CD4-positive, alpha-beta T cell treated with Interleukin-15 for 4 hours (primary cell): ENCODE data around the gene CACNA2D4.

Experiments
- DNase-seq: peaks from one replicate; pipeline ENCODE4 v3.0.0-alpha.2; 2020; ENCODE audit warnings: low spot score

CACNA2D4 gene

DNA sequence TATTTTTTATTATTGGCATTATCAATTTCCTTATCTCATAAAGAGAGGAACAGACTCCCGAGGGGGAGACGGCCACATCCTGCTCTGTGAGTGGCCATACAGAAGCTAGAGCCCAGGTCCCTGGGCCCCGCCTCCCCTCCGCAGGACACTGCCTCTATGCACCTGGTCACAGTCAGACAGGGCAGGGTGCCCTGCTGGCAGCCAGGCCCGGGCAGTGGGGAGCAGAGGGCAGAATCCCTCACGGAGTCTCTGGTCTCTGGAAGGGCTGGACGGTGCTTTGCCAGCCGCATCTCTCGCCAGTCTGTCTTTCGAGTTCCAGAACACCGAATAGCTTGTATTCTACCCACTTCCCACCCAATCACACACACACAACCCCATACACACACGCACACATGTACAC lies 16.4 kb upstream of the CACNA2D4 start:
- no peak for DNase-seq

DNA sequence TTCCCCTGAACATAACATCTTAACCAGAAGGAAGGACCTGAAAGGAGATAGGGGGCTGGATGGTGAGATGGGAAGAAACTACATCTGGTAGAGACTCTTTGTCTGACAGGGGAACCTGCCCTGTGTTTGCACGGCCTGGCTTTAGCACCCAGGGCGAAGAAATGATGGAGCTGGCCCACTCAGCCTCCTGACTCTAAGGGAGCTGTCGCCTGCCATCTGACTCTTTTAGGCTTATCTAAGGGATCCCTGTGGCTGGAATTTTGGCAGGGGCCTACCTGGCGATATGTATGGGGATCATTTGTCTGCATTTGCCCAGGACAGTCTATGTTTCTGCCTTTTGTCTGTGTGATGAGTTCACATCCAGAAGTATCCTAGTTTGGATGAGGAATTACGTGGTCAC lies 15.6 kb upstream of the CACNA2D4 start:
- no peak for DNase-seq

DNA sequence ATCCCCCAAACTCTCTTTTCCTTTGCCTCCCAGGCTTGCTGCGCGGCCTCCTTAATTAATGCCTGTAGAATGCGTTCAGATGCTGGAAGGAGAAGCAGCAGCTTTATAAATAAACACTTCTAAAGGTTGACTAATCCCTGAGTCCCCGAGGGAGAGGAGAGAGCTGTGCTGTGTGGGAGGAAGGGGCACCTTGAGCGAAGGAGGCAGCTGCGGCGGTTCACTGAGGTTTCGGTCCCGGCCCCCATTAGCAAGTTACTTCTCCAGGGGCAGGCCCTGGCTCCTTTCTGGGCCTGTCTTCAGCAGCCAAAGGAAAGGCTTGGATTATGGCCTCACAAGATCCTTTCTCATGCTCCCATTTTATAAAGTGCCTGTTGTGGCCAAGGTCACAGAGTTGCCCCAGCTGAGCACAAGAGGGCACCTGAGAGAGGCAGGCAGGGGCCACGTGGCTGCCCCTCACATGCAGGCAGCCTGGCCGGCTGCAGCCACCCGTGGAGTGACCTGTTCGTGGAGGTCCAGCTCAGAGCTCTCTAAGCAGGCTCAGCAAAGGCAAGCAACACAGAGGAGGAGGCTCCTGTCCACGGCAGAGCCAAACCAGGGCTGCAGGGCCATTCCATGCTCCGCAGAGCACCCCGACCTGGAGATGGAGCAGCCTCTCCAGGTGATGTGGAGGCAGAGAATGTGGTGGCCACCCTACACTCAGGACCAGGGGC lies 15.0 kb upstream of the CACNA2D4 start:
- DNase-seq: no peak

DNA sequence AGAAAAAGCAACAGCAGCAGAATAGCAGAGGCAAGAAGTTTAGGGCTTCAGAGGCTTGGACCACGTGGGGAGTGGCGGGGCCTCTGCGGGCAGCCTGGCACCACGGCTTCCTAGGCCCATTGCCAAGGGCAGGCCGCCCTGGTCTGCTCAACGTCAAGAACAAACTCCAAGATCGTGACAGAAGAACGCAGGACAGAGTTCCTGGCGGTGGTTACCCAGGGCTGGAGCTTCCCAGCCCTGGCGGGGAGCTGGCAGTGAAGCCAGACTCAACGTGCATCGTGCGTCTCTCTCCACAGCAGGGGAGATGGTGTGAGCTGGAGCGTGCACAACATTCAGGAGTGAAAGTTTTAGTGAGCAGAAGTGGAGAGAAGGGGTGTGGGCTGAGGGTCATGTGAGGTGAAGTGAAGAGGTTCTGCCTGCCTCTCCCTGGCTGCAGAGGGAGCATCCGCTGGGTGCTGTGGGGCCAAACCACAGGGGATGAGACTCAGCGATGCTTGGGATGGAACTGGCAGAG lies 13.9 kb upstream of the CACNA2D4 start:
- no peak for DNase-seq

DNA sequence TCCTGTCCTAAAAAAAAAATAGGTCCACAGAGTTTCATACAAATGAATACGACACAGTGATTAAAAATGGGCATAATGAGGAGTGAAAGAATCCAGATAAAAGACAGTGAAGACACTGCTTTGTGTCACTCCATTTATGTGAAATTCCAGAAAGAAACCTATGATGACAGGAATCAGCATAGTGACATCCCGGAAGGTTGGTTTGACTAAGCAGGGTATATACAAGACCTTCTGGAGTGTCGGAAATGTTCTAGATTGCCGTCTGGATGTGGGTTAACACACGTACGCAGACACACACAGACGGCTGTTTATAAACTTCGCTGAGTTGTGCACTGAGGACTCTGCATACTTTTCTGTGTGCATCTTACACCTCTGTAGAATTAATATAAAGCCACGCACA lies 13.2 kb upstream of the CACNA2D4 start:
- DNase-seq: no peak

DNA sequence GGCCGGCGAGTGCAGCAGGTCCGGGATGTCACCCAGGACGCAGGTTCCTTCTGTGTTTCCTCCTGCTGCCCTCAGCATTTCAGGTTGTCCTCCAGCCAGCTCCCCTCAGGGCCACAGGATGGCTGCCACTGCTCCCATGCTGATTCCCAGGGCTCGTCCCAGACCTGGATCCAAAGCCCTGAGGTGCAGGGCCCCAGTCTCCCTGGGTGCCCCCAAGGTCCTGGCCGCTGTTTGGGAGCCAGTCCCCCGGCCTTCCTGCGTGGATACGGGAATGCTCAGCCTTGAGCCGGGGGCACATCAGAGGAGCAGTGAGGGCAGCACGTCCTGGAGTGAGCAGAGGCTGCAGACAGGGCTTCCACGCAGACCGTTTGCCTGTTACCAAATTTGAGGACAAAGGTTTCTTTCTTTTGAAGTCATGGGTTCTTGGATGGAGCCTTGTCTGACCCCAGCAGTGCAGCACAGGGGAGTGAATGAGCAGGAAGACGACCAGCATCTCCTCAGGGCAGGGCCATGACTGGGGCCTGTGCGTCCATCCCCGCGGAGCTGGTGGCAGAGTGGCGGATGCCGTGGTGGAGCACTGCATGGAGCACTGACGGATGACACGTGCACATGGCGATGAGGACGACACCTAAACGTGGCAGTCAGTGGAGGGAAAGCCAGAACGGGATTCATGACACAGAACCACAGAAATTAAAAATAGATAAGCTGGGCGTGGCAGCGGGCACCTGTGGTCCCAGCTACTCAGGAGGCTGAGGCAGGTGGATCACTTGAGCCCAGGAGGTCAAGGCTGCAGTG lies 12.5 kb upstream of the CACNA2D4 start:
- DNase-seq: no peak

DNA sequence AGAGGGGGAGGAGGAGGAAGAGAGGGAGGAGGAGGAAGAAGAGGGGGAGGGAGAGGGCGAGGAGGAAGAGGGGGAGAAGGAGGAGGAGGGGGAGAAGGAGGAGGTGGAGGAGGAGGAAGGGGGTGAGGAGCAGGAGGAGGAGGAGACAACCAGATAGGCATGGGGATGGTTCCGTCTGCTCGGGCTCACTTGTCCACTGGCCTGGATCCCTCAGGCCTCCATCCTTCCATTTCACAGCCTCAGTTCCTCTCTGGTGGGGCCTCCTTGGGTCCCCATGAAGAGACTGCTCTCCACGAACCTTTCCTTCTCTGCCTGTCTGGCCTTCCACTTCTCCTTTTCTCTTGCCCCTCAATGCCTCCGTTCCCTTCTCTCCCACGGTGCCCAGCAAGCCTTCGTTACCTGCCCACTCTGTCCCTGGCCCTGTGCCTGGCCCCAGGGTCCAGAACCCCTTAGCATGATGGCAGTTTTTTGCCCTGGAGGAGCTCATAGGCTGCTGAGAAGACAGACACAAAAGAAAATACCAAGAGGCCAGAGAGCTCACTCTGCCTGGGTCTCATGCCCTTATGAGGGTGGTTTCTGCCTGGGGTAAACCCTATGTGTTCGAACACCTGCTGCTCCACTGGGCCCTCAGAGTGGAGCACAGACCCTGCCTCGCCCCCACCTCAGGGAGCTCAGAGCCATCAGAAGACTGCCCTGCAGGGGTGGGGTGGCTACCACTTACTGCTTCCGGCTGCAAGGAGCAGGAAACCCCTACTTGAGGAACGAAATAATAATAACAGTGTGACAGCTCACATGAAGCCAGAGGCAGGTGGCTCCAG lies 11.7 kb upstream of the CACNA2D4 start:
- DNase-seq: no peak

DNA sequence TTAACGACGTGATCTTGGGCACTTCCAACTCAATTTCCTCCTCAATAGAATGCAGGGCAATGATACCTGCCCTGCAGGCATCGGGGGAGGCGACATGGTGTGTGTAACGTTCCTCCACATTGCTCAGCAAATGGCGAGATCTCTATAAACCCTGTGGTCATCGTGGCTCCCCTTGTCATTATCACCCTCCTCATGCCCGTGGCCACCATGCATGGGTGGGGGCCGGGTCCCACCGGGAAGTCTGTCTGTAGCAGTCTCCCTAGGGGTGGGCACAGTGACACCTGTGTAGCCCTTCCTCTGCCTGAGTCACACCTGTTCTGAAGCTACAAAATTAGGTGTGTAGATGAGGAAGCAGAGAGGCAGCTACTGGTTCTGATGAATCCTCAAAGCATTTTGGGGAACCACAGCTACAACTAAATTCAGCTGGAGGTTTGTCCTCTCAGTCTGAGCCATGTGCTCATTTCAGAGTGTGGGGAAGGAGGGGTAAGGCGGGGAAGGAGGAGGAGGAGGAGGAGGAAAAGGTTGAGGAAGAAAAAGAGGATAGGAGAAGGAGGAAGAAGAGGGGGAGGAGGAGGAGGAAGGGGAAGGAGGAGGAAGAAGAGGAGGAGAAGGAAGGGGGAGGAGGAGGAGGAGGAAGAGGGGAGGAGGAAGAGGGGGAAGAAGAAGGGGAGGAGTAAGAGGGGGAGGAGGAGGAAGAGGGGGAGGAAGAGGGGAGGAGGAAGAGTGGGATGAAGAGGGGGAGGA lies 11.0 kb upstream of the CACNA2D4 start:
- DNase-seq: no peak

DNA sequence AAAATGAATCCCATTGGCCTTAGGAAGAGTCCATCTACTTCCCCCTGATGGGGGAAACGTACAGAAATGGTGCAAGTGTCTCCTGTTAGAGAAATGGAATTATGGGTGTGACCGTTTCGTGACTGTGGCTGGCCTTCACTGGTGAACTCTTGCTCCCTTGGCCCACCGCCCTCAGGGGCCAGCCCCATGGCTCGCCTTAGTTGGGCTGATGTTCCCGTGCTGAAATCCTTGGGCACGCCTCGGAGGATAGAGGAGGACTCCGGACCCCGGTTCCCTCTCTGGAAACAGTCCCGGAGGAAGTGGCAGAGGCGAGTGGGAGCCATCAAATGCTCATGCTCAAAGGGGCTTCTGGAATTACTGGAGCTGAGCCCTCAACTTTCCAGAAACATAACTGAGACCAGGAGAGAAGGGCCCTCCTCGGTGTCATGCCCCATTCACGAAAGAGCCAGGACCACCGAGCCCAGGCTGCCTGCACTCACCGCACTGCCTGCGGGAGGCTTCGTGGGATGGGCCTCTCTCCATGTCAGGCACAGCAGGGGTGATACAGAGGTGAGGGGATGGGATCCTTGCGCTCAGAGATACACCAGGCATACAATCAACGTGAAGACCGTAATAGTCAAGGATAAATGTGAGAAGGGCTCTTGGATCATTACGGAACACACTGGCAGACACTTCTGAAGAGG lies 10.1 kb upstream of the CACNA2D4 start:
- DNase-seq: no peak

DNA sequence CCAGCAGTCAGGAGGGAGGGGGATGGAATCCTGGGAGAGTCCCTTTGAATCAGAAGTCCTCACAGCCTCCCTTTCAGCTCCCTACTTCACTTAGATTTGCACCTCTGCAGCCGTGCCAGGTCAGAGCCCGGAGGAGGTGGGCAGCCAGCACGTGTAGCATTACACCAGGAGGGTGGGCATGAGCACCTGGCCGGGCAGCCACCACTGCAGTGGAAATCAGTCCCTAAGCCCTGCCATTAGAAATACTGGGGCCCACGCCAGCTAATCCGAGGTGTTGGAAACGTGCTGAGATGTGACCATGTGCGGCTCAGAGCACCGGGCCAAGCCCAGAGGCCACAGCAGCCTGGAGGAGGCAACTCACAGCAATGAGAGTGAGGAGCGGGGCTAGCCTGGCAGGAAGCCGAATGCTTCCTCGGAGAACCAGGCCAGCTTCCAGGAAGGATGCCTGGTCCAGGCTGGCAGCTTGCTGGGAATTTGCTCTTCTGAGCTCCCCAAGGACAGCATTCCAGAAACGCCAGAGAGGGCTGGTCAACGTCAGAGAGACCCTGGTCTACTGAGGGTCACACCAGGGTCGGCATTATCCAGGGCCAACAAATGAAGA lies 9.4 kb upstream of the CACNA2D4 start:
- no peak for DNase-seq

DNA sequence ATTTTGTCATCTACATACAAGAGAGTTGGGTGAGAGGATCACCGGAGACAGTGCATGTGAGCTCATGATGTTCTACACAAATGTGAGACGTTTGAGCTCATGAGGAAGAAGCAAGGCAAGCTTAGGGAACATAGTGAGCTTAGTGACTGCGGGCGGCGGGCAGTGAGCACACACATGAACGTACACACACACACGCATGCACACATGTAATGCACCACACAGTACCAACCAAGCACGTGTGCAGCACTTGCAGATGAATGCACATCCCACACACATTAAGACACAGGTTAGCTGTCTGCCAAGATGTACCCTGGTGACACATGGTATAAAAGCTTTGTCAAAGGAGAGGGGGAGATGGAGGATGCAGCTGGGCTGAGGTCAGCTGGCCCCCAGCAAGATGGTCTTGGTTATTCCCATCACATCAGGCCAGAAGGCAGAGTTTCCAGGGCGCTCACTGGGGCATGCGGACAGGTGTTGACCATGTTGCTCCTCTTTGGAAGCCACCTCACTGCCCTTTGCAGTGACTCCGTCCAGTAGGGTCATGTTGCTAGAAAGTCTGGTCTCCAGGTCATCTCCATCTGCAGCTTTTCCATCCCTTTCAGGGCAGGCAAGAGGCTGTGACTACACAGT lies 8.7 kb upstream of the CACNA2D4 start:
- DNase-seq: no peak

DNA sequence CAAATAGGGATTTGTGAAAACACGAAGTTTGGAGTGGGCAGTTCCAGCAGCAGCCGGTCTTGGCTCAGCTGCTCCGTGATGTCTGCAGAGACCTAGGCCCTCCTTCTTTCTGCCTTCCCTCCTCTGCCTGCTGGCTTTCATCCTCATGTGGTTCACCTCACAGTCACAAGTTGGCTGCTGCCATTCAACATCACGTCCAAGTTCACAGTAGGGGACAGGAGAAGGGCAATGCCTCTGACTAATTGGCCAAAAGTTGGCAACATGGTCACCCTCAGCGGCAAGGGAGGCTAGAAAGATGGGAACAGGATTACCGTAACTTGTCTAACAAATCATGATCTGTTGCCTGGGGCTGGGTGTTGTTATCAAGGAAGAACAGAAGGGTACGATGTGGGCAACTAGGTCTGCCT lies 7.8 kb upstream of the CACNA2D4 start:
- DNase-seq: no peak

DNA sequence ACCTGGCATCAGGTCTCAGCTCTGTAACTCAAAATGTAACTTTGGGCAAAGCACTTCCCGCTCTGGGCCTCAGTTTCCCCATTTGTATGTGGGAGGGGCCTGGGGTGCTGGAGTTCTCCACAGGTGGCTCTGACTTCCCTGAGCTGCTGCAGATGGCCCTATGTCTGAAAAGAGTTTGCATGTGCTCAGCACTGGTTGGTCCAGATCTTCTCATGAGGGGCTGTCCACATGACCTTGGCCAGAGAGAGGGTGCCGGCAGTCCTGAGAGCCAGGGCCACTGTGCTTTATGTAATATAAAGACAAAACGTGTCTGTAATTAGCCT lies 7.2 kb upstream of the CACNA2D4 start:
- DNase-seq: no peak

DNA sequence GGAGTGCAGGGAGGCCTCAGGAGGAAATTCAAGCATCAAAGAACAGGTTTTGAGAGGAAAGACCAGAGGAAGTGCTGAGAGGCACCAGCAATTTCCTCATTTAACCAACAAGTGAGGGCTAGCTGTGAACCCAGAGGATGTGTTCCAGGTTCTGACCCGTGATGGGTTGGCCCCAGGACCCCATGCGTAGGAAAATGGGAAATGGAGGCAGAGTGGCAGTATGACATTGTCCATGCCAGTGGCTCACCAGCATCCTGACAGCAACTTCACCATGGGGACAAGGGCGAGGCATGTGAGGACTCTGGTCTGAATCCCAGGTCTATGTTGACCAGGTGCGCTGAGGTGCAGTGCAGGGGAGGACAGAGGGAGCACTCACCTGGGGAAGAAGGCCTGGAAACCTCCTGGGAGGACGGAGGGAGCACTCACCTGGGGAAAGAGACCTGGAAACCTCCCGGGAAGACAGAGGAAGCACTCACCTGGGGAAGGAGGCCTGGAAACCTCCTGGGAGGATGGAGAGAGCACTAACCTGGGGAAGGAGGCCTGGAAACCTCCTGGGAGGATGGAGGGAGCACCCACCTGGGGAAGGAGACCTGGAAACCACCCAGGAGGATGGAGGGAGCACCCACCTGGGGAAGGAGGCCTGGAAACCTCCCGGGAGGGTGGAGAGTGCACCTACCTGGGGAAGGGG lies 6.7 kb upstream of the CACNA2D4 start:
- DNase-seq: no peak

DNA sequence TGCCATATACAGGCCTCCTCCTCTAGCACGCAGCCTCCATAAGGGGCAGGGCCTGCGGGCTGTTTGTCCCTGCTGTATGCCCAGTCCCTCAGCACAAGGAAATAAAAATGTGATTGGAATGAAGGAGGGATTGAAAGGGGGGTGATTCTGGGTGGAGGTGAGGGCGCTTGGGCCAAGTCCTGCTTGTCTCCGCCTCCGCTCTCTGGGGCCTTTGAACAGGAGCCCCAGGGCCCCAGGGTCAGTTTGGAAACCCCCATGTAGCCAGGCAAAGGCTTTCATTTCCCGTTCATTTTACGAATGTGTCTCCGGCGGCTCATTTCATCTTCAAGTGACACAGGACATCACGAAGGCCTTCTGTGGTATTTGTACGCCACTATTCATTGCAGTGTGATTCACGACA lies 4.5 kb upstream of the CACNA2D4 start:
- DNase-seq: no peak

DNA sequence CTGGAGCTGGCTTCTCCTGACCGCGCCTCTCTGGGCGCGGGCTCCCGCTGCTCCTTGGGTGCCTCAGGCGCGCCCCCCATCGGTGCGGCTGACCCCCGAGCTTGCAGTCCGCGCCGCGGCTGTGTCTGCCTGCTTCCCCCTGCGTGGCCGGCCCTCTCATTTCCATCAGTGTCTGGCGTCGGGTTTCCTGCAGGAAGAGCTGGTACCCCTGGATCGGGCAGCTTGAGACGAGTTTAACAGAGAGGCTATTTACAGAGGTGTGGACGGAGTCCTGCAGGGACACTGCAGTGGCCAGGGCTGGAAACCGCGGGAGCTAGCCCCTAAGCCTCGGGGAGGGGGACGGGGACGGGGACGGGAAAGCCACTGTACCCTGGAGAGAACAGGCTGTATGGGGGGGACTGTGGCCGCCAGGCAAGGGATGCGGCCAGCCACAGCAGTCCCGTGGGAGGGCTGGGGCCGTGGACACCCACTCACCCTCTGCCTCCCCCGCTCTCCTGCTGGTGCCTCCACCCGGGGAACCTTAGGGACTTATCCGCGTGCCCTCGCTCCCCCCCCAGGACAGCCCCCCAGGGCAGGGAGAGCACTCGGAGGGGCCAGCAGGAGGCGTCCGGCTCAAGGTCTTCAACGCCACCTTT lies 3.7 kb upstream of the CACNA2D4 start:
- no peak for DNase-seq

DNA sequence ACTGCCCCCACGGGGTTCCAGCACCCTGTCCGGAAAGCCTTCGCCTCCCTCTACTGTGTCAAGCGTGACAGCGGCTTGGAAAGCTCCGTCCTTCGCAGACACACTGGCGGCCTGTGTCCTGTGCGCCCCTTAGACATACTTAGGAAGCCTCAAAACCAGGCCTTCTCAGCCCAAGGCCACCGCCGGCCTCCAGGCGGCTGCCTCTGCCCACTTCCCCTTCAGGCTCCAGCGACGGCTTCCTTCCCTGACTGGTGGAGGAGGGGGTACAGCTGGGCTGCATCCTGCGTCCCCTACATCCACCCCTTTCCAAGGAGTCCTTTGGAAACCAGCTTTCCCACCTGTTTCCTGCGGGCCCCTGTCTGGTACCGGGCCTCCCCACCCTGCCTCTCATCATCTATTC lies 2.5 kb upstream of the CACNA2D4 start:
- no peak for DNase-seq

DNA sequence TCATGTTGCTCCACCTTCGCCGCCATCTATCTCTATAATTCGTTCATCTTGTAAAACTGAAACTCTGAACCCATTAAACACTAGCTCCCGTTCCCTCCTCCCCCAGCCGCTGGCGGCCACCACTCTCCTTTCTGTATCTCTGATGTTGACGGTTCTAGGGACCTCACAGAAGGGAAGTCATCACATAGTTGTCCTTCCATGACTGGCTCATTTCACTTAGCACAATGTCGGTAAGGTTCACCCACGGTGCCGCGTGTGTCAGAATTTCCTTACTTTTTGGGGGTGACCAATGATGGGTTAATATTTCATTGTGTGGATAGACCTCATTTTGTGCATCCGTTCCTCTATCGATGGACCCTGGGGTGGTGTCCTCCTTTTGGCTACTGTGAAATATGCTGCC lies 2.0 kb upstream of the CACNA2D4 start:
- no peak for DNase-seq

DNA sequence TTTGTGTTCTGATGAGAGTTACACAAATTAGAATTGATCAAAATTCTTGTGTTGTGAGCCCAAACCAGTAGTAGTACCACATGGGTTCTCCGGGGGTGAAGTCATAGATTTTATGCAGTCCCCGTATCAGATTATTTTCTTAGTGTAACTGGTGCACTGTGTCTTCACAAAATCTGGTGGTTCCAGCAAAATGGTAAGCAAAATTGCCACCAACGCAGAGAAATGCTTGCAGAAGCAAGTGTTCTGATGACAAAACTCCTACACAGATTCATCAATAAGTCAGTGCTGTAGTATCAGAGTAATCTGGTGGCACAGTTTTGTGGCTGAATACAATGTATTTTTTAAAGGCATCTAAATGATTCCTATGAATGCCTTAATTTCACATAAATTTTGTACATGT lies 1.3 kb upstream of the CACNA2D4 start:
- no peak for DNase-seq

DNA sequence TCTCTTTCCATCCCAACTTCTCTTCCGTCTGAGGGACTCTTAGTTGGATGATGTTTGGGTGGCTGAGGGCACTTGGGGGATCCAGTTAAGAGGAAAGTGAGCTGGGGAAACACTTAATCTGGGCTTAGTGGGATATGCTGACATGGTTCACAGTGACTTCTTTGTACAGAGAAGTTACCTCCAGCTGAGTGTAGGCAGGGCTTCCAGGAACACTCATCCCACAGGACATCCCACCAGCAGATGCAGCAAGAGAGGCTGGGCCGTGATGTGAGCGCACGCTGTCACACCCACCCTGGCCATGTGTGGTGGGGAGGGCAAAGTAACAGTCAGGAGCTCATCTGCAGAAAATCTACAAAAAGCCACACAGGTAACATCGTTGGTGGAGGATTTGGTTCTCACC lies 832 bp upstream of the CACNA2D4 start:
- DNase-seq: no peak
